ENCODE data around the gene ZKSCAN5.
A peak's percentile ranks its signal among the peaks of the same experiment; 100 is the strongest.

The ZKSCAN5 gene

GRCh38 chr7:99504603-99505323 is at the start of gene ZKSCAN5:
TSS of gene ZKSCAN5 (plus strand) at chr7:99504662. CDS start at chr7:99506045, 1,383 bp downstream.
- peak; percentile 89 for DNase-seq

GRCh38 chr7:99455874-99456273 is 48.6 kb upstream of the ZKSCAN5 start:
- no peak for DNase-seq

DNA sequence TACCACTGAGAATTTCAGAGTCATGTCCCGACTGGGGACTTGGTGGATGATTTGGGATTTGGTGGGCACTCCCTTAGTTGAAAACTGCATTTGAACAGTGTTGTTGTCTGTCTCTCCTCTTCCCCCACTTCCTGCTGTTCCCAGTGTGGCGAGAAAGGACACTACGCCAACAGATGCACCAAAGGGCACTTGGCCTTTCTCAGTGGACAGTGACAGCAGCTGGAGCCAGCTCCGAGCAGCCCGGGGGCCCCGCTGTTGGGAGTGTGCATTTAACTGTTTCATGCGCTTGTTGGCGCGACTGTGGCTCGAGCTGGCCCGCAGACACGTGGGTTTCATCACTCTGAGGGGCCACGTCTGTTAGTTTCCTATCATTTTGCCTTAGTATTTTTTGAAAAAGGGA is 48.2 kb upstream of the ZKSCAN5 start:
- DNase-seq, result no peak

DNA sequence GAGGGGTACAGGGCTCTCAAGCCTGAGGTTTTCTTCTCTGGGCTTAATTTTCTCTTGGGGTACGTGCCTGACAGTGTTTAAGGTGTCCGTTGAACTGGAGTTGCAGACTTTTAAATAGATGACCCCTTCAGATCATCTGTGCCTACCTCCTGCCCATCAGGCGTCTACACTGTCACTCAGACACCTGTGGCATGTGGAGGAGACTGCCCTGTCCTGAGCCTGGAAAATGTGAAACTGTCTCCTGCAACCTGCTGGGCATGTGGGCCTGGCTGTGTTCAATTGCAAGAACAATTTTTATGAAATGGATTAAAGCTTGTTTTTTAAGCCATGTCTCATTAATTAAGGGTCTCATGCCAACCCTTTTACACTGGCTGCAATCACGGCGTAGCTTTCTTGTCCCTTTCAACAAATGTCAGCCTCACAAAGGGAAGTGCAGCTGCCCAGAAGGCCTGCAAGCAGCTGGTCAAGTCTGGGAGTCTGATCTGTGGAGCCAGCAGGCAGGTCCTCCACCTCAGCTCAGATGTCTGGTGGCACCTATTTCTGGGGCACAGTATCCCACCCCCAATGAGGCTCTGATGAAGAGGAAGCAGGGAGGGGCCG is 47.3 kb upstream of the ZKSCAN5 start:
- DNase-seq, result no peak

GRCh38 chr7:99457650-99458493 is 46.6 kb upstream of the ZKSCAN5 start:
- no peak for DNase-seq

- no peak for DNase-seq
Measured at GRCh38 chr7:99459087-99459486, 45.4 kb upstream of the ZKSCAN5 start.

DNA sequence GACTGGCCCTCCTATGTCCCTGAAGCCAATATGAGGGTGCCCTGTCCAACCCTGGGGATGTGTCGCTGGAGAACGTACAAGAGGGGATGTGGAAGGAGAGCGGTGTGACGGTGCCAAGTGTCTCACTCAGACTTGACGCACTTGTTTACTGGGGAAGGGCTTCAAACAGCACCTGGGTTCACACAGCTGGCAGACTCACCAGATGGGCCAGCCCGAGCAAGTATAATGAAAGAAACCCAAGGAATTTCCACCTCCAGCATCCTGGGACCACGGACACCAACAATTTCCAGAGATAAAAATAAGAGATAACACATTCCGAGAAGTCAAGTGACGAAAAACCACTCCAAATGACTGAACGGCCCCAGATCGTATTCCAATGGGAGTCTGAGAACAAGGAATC is 43.8 kb upstream of the ZKSCAN5 start:
- no peak for DNase-seq

DNA sequence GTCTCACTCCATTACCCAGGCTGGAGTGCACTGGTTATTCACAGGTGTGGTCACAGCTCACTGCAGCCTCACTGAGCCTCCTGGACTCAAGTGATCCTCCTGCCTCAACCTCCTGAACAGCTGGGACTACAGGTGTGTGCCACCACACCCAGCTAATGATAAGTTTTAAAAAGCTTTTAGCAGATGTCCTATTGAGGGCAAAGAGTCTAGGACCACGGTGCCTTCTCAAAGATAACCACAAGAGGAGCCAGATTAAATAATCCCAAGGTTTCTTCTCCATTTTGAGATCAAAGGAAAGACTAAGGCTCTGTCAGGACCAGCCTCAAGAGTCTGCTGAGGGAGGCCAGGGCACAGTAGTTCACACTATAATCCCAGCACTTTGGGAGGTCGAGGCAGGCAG is 43.2 kb upstream of the ZKSCAN5 start:
- no peak for DNase-seq

DNA sequence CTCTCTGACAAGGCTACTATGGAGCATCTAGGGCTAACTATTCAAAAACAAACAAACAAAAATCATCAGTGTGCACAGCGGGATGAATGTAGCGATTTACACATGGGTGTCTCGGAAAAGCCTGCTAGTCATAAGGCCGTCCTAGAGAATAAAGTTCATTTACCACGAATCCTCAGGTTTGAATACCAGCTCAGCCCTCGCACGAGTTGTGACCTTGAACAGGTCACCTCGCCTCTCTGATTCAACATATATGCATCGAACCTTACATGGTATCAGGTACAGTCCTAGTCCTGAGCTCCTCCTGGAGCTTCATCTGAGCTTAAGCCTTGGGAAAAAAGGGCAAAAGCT is 39.1 kb upstream of the ZKSCAN5 start:
- no peak for DNase-seq

DNA sequence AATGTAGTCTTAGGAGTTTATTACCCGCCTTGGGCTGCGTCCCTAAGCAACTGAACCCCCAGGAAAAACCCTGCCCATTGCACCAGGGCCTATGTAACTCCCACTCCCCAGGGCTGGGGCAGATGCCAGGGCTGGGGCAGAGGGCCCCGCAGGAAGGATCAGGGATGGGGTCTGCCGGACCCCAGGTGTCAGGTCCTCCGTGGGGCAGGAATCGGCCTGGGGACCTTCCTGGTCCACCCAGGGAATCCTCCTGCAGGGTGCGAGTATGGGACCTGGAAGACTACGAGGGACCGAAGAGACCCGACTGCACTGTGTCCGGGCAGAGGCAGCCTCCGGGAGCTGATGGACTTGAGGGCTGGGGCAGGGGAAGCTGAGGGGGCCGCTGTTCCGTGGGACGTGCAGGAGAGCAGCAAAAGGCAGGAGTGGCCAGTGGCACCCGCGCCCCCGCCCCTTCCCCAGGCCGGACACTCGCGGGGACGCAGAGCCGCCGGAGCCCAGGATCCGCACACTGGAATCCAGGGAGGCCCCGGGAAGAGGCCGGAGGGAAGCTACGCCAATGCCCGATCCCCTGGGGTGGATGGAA is 36.0 kb upstream of the ZKSCAN5 start:
- no peak for DNase-seq

DNA sequence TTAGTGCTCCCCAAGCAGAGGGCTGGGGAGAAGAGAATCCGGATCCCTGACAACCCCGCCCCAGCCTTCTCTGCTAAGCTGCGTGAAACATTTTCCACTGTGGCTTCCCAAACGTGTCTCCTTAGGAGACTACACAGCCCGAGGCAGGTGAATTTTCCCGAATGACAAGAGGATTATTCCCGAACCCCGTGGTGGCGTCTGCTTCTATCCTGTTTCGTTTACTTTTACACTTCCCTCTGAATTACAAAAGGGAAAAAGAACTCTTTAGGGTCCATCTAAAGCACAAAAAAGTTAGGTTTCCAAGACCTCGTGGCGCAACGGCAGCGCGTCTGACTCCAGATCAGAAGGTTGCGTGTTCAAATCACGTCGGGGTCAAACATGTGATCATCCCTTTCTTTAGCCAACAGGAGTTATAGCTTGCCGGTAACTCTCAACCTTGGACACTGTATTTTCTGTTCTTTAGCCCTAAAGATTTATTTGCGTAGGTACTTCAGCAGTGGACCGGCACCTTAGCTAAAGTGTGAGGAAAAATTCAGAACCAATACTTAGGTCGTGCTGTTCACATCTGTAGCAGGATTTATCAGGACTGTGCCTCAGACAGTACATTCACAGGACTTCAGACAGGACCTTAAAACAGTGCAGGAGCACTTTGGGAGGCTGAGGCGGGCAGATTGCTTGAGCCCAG is 34.9 kb upstream of the ZKSCAN5 start:
- no peak for DNase-seq

- DNase-seq, result peak; percentile 83
Measured at GRCh38 chr7:99472561-99473314, 31.7 kb upstream of the ZKSCAN5 start, which contains the start of gene ZNF789. TSS of gene ZNF789 (plus strand) at chr7:99472890. CDS start at chr7:99476457, 3,567 bp downstream.

DNA sequence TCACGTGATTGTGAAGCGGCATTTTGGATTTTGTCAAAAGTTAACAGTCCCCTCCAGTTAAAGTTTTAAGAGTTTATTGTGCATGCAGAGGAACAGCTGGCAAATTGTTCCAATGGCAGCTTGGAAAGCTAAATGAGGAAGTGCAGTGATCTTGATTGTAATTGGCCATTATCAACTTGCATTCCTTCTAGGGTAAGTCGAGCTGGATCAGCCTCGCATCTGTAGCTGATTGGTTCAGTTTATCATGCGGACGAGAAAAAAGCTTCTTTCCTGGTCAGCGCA is 31.2 kb upstream of the ZKSCAN5 start:
- DNase-seq, result no peak

DNA sequence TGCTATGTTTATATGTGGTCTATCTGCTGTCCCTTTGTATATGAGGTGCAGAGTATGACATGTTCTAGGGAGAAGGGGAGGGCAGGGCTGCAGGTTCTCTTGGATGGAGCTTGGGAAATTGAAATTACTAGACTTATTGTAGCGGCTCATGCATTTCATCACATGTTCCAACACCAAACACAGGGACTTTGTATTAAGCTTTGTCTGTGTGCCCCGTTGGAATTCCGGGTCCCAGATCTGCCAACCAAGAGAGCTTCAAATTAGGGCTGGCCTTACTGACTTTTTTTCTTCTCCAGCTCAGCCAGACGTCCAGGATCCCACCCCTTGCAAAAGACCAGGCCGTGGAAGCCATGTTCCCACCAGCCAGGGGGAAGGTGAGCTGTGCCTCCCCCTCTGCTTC is 28.4 kb upstream of the ZKSCAN5 start:
- DNase-seq, result no peak

- DNase-seq, result no peak
Measured at GRCh38 chr7:99478464-99479440, 25.7 kb upstream of the ZKSCAN5 start.

DNA sequence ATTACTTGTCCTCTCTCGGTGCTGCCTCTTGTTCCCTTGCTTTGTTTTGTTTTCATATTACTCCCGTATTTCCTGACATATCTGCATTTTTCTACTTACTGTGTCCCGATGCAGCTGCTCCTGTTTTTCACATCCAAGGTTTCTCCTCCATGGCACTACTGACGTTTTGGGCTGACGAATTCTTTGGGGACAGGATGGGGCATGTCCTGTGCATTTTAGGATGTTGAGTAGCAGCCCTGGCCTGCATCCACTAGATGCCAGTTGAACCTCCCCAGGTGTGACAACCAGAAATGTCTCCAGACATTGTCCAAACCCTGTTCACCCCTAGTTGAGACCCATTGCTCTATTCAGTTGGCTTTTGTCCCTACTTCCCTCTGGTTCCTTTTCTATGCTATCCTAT is 19.4 kb upstream of the ZKSCAN5 start:
- DNase-seq, result no peak

DNA sequence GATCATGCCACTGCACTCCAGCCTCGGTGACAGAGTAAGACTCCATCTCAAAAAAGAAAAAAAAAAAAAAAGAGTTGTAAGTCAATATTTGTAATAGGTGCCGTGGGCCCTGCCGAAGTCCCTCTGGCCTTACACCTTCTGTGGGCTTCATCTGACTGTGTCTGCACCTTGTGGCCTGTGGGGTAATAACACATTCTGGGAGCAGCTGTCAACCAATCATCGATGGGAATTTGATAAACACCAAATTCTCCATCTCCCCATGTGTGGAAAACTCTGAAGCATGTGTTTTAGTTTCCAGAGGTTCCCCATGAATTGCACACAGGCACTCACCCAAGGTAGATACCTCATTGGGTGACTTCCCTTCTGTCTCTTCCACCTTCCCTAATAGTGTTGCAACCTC is 15.2 kb upstream of the ZKSCAN5 start:
- DNase-seq, result no peak

GRCh38 chr7:99490878-99491277 is 13.6 kb upstream of the ZKSCAN5 start:
- DNase-seq, result no peak

DNA sequence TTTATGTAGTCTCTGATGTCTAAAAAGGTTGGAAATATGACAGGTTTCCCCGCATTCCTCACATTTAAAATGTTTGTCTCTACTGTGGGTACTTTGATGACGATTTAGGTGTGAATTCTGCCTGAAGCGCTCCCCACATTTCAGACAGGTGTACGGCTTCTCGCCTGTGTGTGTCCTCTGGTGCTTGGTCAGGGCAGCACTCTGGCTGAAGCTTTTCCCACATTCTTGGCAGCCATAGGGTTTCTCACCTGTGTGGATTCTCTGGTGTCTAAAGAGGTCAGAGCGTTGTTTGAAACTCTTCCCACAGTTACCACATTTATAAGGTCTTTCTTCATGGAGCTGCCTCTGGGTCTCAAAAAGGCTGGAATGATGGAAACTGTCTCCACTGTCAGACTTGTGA is 10.6 kb upstream of the ZKSCAN5 start:
- DNase-seq, result no peak

DNA sequence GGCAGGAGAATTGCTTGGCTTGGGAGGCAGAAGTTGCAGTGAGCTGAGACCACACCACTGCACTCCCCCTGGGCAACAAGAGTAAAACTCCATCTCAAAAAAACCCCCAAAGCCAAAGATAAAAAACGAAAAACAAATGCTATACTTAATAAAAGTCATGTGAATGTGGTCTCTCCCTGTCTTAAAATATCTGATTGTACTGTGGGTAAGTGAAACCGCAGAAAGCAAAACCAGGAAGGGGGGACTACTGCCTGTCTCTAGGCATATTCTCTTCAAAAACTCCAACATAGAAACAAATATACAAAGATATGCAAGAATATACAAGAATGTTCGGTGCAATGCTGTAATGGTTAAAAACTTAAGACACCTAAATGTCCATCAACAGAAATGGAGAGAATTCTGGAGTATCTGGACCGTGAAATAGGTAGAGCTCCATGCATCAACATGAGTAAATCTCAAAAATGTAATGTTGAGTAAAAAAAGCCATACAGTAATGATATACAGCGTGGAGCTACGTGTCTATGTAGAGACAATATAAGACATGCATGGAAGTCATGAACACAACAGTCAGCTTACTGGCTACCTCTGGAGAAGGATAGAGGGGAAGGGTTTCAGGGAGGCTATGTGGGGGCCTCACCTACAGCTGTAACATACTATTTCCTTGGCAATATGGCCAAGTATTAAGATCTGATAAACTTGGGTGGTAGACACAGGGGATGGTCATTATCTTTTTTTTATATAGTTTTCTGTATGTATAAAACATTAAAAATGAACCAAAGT is 6.5 kb upstream of the ZKSCAN5 start:
- DNase-seq, result no peak
